A549 treated with CORT108297 at 1 μM for 4 hours (cell line): ENCODE data around the gene FITM1. TPM values are rescaled to one million over a fixed set of nuclear protein-coding genes. Genes with fewer than 3 reads are reported as not detected.

ENCODE experiments used
- total RNA-seq: library from RNA; stranded (reverse); fragments of 200-300 nt; extraction: Qiagen RNA extraction; gene quantifications from 5 replicates; pipeline ENCODE4 v1.2.3, GENCODE V29; 2022

The FITM1 gene, protein sequence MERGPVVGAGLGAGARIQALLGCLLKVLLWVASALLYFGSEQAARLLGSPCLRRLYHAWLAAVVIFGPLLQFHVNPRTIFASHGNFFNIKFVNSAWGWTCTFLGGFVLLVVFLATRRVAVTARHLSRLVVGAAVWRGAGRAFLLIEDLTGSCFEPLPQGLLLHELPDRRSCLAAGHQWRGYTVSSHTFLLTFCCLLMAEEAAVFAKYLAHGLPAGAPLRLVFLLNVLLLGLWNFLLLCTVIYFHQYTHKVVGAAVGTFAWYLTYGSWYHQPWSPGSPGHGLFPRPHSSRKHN
- total RNA-seq, result 0.07 to 0.15 TPM in 2 of 5 replicates, not detected in the others

DNA sequence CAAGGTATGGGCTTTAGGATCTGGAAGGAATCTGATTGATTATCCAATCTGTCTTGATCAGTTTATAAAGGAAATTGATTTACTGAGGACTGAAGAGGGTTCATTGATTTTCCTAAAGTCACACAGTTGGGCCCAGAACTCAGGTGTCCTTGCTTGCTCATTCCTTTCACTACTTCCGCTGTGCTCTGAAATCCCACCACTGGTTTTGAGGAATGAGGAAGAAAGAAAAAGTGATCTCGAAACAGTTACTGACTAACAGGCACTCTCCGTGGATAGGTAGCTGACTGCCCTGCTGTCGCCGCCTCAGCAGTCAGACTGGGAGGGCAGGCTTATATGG lies at the start of gene FITM1:
TSS of gene FITM1 (plus strand) at position 280 of the 337 bp plus-strand sequence. CDS start 905 bp downstream, outside the sequence.

DNA sequence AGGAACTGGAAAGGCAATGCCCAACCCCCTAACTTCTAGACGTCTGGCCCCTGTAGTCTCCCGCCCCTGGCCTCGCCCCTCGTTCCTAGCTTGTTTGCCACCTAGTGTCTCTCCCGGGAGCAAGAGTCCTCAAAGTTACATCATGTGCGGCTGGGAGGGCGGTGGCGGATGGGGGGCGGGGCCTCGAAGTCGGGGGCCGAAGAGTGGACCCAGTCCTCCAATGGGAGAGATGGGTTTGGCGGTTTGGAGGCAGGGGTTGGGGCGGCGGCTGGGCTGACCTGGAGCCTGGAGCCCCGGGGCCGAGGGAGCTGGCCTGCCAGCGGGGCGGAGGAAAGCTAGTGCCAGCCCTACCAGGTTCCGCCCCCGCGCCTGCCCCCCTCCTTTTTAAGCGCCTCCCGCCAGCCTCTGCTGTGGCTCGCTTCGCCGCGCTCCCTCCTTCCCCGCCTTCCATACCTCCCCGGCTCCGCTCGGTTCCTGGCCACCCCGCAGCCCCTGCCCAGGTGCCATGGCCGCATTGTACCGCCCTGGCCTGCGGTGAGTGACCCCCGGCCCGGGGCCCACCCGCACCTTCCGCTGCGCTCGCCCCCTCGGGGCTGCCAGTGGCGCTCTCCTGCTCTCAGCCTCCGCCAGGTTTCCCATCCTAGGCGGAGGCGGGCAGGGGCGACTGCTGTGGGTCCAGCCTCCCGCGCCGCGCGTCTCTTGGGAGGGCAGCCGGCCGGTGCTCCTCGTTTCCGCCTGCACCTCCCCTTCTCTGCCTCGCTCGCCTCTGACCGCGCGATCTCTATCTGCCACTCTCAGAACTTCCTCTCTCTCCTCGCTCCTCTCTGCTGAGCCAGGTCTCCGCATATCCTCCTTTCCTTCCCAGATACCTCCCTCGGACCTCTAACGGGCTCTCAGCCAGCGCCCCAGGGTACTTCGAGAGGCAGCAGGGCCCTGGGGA lies 36.3 kb upstream of the FITM1 start, which contains the start of gene PCK2:
TSS of gene PCK2 (plus strand) at position 411 of the 940 bp plus-strand sequence. CDS start at position 506, 95 bp downstream.

DNA sequence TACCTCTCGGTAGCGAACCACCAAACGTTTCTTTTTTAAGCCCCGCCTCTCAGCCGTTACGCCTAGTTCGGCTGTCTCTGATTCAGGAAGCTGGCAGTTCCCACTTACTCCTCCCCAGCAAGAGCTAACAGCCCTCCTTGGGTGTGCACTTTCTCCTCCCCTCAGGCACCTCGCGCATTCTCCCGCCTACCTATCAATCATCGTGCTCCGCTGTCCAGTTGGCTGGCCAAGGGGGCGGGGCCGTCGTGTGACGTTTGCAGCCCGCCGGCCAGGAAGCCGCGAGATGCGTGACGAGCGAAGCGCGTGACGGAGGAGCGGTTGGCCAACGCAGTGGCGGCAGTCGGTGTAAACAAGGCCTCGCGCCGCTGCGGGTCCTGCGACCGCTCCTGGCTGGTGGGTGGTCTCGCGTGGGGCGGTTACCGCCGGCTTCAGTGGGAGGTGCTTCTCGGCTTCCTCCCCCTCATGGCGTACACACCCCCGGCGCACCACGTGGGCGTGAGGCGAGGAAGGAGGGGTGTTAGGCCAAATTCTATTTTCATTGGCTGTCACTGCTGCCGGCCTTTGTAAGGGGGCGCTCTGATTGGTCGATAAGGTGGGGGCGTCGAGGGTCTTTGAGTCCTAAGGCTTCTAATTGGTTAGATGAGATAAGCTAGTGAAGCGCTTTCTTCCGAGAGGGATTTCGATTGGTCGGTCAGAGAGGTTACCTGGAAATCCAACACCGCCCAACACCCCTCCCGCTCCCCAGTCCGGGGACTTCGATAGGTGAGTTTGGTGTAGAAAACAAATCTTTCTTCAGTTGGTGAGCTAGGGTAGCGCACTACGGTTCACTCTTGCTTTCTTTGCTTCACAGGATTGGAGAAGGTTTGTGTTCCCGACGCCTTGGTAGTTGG lies 15.7 kb upstream of the FITM1 start, which contains the start of the genes DCAF11 and NRL:
TSS of gene DCAF11 (plus strand) at position 246 of the 890 bp plus-strand sequence. CDS start 818 bp downstream, outside the sequence.
TSS of gene NRL (minus strand) at position 418 of the 890 bp plus-strand sequence. CDS start 32,101 bp downstream, outside the sequence.

DNA sequence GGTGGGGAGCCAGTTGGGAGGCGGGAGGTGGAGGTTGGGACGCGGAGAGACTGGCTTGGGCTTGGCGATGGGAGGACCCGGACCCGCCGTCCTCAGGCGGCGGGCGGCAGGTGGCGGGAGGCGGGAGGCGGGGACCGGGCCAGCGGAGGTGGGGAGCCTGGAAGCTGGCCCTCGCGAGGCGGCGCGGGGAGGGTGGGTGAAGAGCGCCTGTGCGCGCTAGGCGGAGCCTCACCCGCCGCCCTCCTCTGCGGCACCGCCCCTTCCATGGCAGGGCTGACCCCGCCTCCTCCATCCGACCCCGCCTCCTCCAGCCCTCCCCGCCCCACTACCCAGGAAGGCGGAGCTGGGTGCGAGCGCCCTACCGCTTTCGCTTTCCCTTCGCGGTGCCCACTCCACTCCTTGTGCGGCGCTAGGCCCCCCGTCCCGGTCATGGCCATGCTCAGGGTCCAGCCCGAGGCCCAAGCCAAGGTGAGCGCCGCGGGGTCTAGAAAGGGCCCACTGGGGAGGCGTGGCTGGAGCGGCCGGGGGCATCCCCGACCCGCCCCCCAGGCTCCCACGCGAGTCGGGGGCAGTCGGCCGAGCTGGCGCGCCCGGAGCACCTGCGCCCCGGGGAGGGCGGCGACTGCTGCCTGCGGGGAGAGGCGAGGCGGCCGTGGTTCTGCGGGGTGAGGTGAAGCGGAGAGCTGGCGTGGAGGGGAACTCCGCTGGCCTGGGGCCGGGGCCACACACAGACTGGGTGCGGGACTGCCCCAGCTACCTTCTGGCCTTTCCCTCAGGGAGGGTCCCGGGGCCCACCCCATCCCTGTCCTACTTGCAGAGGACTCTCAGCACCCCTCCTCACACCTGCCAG lies 5.6 kb downstream of the FITM1 start, which contains the start of gene PSME1:
TSS of gene PSME1 (plus strand) at position 361 of the 850 bp plus-strand sequence. CDS start at position 430, 69 bp downstream.

DNA sequence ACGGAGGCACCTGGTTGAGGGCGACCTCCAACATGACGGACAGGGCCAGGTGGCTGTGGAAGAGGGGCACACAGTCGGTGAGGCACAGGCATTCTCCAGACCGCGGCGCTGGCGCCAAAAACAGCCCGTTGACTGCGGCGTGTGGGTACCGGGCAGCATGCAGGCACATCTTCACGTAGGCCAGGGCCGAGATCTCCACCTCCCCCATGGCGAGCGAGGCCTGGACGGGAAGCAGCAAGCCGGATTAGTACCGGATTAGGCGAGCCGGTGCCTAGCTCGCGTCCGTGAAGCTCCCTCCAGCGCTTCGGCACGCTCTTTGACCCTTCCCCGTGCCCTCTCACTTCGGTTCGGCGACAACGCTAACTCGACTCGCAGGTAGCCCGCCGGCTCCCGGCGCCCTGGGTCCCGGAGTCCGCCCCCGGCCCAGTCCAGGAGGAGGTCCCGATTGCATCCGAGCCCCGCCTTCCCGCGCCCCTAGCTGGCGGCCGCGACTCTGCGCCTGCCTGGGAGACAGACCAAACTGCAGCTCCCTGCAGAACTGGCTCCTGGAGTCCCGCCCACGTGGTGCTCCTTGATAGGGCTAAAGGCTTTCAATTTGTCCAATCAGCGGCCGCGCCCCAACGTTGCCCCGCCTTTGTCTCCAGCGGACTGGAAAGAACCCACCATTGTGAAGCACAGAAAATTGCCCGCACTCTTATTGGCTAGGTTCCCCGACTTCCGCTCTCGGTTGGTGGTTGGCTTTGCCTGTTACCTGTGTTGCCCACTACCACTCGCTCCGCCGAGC lies 10.8 kb downstream of the FITM1 start, which contains the start of gene EMC9:
TSS of gene EMC9 (minus strand) at position 495 of the 784 bp plus-strand sequence. CDS start at position 208, 287 bp downstream.

DNA sequence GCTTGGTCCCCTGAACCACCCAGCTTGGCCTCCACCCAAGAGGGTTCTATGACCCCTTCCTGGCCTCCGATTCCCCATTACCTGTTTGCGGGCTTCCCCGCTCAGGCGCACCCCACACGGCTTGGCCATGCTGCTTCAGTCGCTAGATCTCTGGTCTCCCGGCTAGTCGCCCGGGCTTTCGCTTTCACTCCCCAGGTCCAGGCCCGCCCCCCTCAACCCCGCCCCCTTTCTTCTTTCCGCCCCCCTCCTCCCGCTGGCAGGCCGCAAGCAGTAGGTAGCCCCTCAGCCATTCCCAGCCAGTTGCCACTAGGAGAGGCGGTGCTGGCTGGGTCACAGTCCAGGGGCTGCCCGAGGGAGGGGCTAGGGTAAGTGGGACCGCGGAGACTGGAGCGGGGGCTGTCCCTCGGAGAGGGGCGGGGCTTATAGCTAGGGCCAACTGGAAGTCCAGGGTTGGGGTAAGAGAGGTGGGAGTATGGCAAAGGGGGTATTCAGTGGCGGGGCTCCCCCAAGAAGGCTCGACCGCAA lies 16.1 kb downstream of the FITM1 start, which contains the start of gene PSME2:
TSS of gene PSME2 (minus strand) at position 158 of the 525 bp plus-strand sequence. CDS start at position 129, 29 bp downstream.

DNA sequence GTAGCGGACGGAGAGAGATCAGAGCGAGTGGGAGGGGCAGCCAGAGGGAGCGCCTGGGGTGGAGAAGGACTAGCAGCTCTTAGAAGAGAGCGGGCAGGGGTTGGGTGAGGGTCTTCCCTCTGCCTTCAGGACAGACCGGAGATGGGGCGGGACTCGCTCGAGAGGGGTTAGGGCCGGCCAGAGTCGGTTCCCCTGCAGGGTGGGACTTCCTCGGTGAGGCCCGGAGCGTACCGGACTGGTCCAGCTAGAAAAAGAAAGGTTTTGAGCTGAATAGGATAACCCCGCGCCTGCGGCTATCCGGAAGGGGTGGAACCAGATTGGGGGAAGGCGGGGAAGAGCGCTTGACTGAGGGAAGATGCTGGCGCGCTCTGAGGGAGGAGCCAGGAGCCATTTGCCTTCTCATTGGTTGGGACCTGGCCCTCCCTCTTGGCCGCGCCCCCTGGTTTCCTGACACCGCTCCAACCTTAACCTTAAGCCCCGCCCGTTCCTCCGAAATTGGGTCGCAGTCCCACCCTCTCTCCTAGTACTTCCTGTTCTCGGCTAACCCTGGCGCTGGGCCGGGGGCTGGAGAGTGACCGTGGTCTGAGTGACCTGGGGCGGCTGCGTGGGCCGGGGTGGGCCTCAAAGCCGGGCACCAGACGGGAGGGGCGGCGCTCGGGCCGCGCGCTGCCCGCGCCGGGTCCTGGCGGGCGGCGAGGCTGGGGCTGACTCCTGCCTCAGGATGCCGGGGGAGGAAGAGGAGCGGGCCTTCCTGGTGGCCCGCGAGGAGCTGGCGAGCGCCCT lies 16.7 kb downstream of the FITM1 start, which contains the start of gene RNF31:
TSS of gene RNF31 (plus strand) at position 521 of the 783 bp plus-strand sequence. CDS start at position 722, 201 bp downstream.

DNA sequence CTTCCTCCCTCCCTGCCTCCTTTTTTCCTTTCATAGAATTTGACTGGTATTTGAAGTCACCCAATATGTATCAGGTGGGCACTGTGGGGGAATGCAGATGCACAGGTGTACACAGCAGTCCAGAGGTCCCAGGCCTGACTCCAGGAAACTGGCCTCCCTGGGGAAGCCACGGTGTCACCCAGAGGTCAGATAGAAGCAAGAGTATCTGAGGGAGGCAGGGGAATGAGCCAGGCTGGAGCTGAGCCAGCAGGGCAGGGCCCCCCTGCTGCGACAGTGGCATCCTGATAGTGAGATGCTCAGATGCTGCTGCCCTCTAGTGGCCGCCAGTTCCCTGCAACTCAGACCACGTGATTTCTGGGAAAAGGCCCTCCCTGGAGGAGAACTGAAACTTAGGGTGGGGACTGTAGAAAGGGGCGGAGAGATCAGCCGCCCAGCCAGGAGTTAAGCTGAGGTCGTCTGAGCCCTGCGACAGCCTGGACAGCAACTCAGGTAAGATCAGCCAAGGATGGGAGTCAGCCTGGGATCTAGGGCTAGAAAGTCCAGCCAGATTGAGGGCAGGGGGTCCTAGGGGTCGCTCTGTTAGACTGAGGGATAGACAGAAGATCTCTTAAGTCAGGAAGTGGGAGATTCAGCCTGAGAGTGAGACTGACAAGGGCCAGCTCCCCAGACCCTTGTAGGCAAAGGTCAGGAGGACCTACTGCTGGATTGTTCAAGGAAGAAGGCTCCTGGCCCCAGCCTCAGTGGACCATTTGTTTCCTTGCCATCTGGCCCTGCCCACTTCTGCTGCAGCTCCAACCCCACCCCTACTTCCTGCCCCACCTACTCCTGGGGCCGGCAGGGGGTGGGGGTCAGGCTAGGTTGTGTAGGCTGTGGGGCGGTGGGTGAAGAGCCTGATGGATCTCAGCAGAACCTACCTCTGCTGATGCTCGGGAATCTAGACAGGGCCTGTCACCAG lies 30.7 kb downstream of the FITM1 start, which contains the start of gene IRF9:
TSS of gene IRF9 (plus strand) at position 416 of the 955 bp plus-strand sequence. CDS start 880 bp downstream, outside the sequence.

DNA sequence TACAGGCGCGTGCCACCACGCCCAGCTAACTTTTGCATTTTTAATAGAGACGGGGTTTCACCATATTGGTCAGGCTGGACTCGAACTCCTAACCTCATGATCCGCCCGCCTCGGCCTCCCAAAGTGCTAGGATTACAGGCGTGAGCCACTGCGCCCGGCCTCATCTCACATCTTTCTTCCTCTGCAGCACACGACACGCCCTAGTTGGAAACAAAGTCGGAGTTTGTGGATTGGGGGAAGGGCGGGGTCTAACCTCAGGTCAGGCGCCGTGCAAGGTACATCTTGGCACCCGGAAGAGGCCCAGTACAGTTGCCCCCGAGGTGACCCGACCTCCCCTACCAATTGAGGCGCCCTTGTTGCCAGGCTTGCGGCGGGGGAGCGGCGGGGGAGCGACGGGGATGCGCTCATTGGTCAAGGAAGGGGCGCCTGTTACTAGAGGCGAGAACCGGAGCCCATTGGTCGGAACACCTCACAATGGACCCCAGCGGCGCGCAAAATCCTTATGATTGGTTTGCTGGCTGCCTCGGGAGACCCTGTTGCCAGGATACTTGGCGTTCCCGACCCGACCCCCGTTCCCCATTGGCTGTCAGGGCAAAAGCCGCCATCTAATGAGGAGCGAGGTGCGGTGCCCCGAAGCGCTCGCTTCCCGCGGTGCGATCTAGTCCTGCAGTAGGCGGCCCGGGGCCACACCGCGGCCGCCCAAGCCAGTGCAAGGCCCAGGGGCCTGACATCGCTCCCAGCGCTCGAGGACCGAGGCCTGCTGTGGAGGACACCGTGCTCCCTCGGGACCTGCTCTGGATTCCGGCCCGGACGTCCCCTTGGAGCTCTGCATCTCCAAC lies 41.2 kb downstream of the FITM1 start, which contains the start of gene REC8:
TSS of gene REC8 (plus strand) at position 659 of the 839 bp plus-strand sequence. CDS start 473 bp downstream, outside the sequence.

Other genes starting within 250 kb of the FITM1 start
- gene DHRS4, start 176.9 kb upstream of the FITM1 start, total RNA-seq, result 44.3 to 49.9 TPM (median 47.7 TPM) in 5 replicates
- 21.2 to 33.3 TPM (median 30.4 TPM) in 5 replicates for gene DHRS4L2, start 141.7 kb upstream of the FITM1 start, total RNA-seq
- gene CARMIL3, start 78.7 kb upstream of the FITM1 start, total RNA-seq, result 0.40 to 0.58 TPM (median 0.50 TPM) in 5 replicates
- gene CPNE6, start 59.1 kb upstream of the FITM1 start, total RNA-seq, result 0.05 TPM in 1 of 5 replicates, not detected in the others
- gene PCK2, start 36.3 kb upstream of the FITM1 start, total RNA-seq, result 15.8 to 22.3 TPM (median 20.7 TPM) in 5 replicates
- gene DCAF11, start 15.9 kb upstream of the FITM1 start, total RNA-seq, result 19.4 to 24.7 TPM (median 20.5 TPM) in 5 replicates
- 0.60 to 1.1 TPM (median 0.97 TPM) in 5 replicates for gene NRL, start 15.7 kb upstream of the FITM1 start, total RNA-seq
- gene PSME1, start 5.5 kb downstream of the FITM1 start, total RNA-seq, result 161 to 192 TPM (median 170 TPM) in 5 replicates
- 49.0 to 66.1 TPM (median 64.4 TPM) in 5 replicates for gene EMC9, start 10.9 kb downstream of the FITM1 start, total RNA-seq
- gene PSME2, start 16.0 kb downstream of the FITM1 start, total RNA-seq, result 158 to 201 TPM (median 173 TPM) in 5 replicates
- gene RNF31, start 16.8 kb downstream of the FITM1 start, total RNA-seq, result 19.4 to 37.6 TPM (median 29.7 TPM) in 5 replicates
- gene IRF9, start 30.6 kb downstream of the FITM1 start, total RNA-seq, result 17.6 to 21.5 TPM (median 19.7 TPM) in 5 replicates
- gene REC8, start 41.4 kb downstream of the FITM1 start, total RNA-seq, result 2.6 to 8.3 TPM (median 4.8 TPM) in 5 replicates
- 78.9 to 89.8 TPM (median 88.2 TPM) in 5 replicates for gene IPO4, start 58.2 kb downstream of the FITM1 start, total RNA-seq
- gene TM9SF1, start 64.8 kb downstream of the FITM1 start, total RNA-seq, result 62.6 to 70.9 TPM (median 69.7 TPM) in 5 replicates
- gene TSSK4, start 75.0 kb downstream of the FITM1 start, total RNA-seq, result not detected in 5 replicates
- 75.4 to 107 TPM (median 77.3 TPM) in 5 replicates for gene CHMP4A, start 82.8 kb downstream of the FITM1 start, total RNA-seq
- gene MDP1, start 85.4 kb downstream of the FITM1 start, total RNA-seq, result 30.3 to 32.5 TPM (median 31.5 TPM) in 5 replicates
- gene NEDD8, start 101.7 kb downstream of the FITM1 start, total RNA-seq, result 441 to 466 TPM (median 453 TPM) in 5 replicates
- 55.1 to 62.8 TPM (median 56.6 TPM) in 5 replicates for gene GMPR2, start 102.3 kb downstream of the FITM1 start, total RNA-seq
- gene TINF2, start 112.0 kb downstream of the FITM1 start, total RNA-seq, result 34.5 to 39.1 TPM (median 37.5 TPM) in 5 replicates
- 0.65 to 1.3 TPM (median 1.1 TPM) in 5 replicates for gene TGM1, start 132.5 kb downstream of the FITM1 start, total RNA-seq
- 14.9 to 18.6 TPM (median 18.0 TPM) in 5 replicates for gene RABGGTA, start 140.9 kb downstream of the FITM1 start, total RNA-seq
- gene DHRS1, start 169.1 kb downstream of the FITM1 start, total RNA-seq, result 11.3 to 14.7 TPM (median 12.9 TPM) in 5 replicates
- 14.5 to 19.5 TPM (median 17.5 TPM) in 5 replicates for gene NOP9, start 169.2 kb downstream of the FITM1 start, total RNA-seq
- 0.18 to 0.66 TPM (median 0.20 TPM) in 5 replicates for gene CIDEB, start 177.3 kb downstream of the FITM1 start, total RNA-seq
- 2.2 to 6.0 TPM (median 5.7 TPM) in 5 replicates for gene LTB4R2, start 179.5 kb downstream of the FITM1 start, total RNA-seq
- 3.7 to 7.0 TPM (median 6.4 TPM) in 5 replicates for gene LTB4R, start 180.8 kb downstream of the FITM1 start, total RNA-seq
- gene ADCY4, start 204.4 kb downstream of the FITM1 start, total RNA-seq, result not detected in 5 replicates
- not detected in 5 replicates for gene RIPK3, start 209.3 kb downstream of the FITM1 start, total RNA-seq
- 0.10 to 0.41 TPM (median 0.23 TPM) in 5 replicates for gene NFATC4, start 237.5 kb downstream of the FITM1 start, total RNA-seq